H9 (cell line): Measurements from ENCODE around the gene LRMDA. TPM values are rescaled to one million over a fixed set of nuclear protein-coding genes. Genes with fewer than 3 reads are reported as not detected.

Experiments
- DNase-seq: peaks from one replicate; pipeline ENCODE4 v3.0.0-alpha.2; 2017
- H2AFZ ChIP-seq: one replicate; pipeline ENCODE4 v1.6.1; 2013; ENCODE audit warnings: mild to moderate bottlenecking, low read length, control low read depth, moderate library complexity
- H2AK5ac ChIP-seq: 2 replicates; pipeline ENCODE4 v1.6.1; 2013; ENCODE audit warnings: low read length, control low read depth, mixed read lengths; ENCODE audit not compliant: insufficient read length
- H2BK120ac ChIP-seq: one replicate; pipeline ENCODE4 v1.6.1; 2013; ENCODE audit warnings: low read depth, mild to moderate bottlenecking, low read length, control low read depth, inconsistent platforms; ENCODE audit not compliant: poor library complexity, severe bottlenecking
- H2BK12ac ChIP-seq: 2 replicates; pipeline ENCODE4 v1.6.1; 2013; ENCODE audit warnings: low read length, control low read depth, mixed read lengths, low read depth; ENCODE audit not compliant: insufficient read length
- H2BK15ac ChIP-seq: 2 replicates; pipeline ENCODE4 v1.6.1; 2013; ENCODE audit warnings: low read depth, low read length, control low read depth
- H2BK20ac ChIP-seq: one replicate; pipeline ENCODE4 v1.6.1; 2013; ENCODE audit warnings: low read depth, mild to moderate bottlenecking, low read length, control low read depth, inconsistent platforms; ENCODE audit not compliant: poor library complexity, severe bottlenecking
- H2BK5ac ChIP-seq: 2 replicates; pipeline ENCODE4 v1.6.1; 2013; ENCODE audit warnings: low read length, control low read depth, mixed read lengths; ENCODE audit not compliant: insufficient read length
- H3K14ac ChIP-seq: 2 replicates; pipeline ENCODE4 v1.6.1; 2013; ENCODE audit warnings: low read length, control low read depth; ENCODE audit not compliant: insufficient read depth
- H3K18ac ChIP-seq: 2 replicates; pipeline ENCODE4 v1.6.1; 2013; ENCODE audit warnings: low read depth, mild to moderate bottlenecking, mixed read lengths, low read length, control low read depth; ENCODE audit not compliant: insufficient read length
- H3K23ac ChIP-seq: 2 replicates; pipeline ENCODE4 v1.6.1; 2013; ENCODE audit warnings: low read length, control low read depth, mixed read lengths, low read depth; ENCODE audit not compliant: insufficient read length
- H3K23me2 ChIP-seq: 2 replicates; pipeline ENCODE4 v1.6.1; 2013; ENCODE audit warnings: low read depth, mild to moderate bottlenecking, mixed read lengths, low read length, control low read depth; ENCODE audit not compliant: insufficient read length, poor library complexity, severe bottlenecking
- H3K27ac ChIP-seq: 2 replicates; pipeline ENCODE4 v1.5.1; 2013; ENCODE audit warnings: low read length, control low read depth, mixed read lengths, low read depth; ENCODE audit not compliant: insufficient read length
- H3K27me3 ChIP-seq: 2 replicates; pipeline ENCODE4 v1.6.1; 2013; ENCODE audit warnings: low read length, control low read depth, inconsistent platforms; ENCODE audit not compliant: insufficient read depth
- H3K4ac ChIP-seq: 2 replicates; pipeline ENCODE4 v1.6.1; 2013; ENCODE audit warnings: low read depth, mild to moderate bottlenecking, control low read depth, inconsistent platforms, low read length, moderate library complexity
- H3K4me1 ChIP-seq: 2 replicates; pipeline ENCODE4 v1.6.1; 2013; ENCODE audit warnings: low read length, control low read depth, inconsistent platforms; ENCODE audit not compliant: insufficient read depth
- H3K4me2 ChIP-seq: 2 replicates; pipeline ENCODE4 v1.6.1; 2013; ENCODE audit warnings: low read length, control low read depth, mixed read lengths; ENCODE audit not compliant: insufficient read length, insufficient read depth
- H3K56ac ChIP-seq: 2 replicates; pipeline ENCODE4 v1.6.1; 2013; ENCODE audit warnings: low read depth, mild to moderate bottlenecking, mixed read lengths, low read length, control low read depth; ENCODE audit not compliant: insufficient read length
- H3K79me1 ChIP-seq: 2 replicates; pipeline ENCODE4 v1.6.1; 2013; ENCODE audit warnings: low read depth, mild to moderate bottlenecking, moderate library complexity, low read length, control low read depth, inconsistent platforms; ENCODE audit not compliant: insufficient read depth, poor library complexity, severe bottlenecking
- H3K79me2 ChIP-seq: 2 replicates; pipeline ENCODE4 v1.6.1; 2013; ENCODE audit warnings: low read length, control low read depth, inconsistent platforms; ENCODE audit not compliant: insufficient read depth
- H3K9ac ChIP-seq: 2 replicates; pipeline ENCODE4 v1.6.1; 2013; ENCODE audit warnings: low read length, control low read depth, mixed read lengths; ENCODE audit not compliant: insufficient read length; ENCODE audit errors: extremely low read depth
- H3K9me3 ChIP-seq: one replicate; pipeline ENCODE4 v1.6.1; 2013; ENCODE audit warnings: low read depth, low read length, inconsistent platforms; ENCODE audit not compliant: control insufficient read depth
- H3T11ph ChIP-seq: one replicate; pipeline ENCODE4 v1.6.1; 2013; ENCODE audit warnings: mild to moderate bottlenecking, low read length, control low read depth, inconsistent platforms
- H4K20me1 ChIP-seq: one replicate; pipeline ENCODE4 v1.6.1; 2013; ENCODE audit not compliant: control insufficient read depth, insufficient read length, insufficient read depth
- H4K5ac ChIP-seq: 2 replicates; pipeline ENCODE4 v1.6.1; 2013; ENCODE audit warnings: low read depth, mild to moderate bottlenecking, mixed read lengths, low read length, control low read depth; ENCODE audit not compliant: insufficient read length
- H4K8ac ChIP-seq: replicated peaks from 2 replicates; pipeline ENCODE4 v1.6.1; 2013; ENCODE audit warnings: low read length, control low read depth, mixed read lengths, low read depth; ENCODE audit not compliant: insufficient read length
- H4K91ac ChIP-seq: 2 replicates; pipeline ENCODE4 v1.6.1; 2013; ENCODE audit warnings: low read depth, mild to moderate bottlenecking, moderate library complexity, mixed read lengths, low read length, control low read depth; ENCODE audit not compliant: insufficient read length
- H3K27ac Mint-ChIP-seq, 3 experiments: 2 replicates in 2 of 3; 3 replicates in 1 of 3; pipeline ENCODE4 v1.8.0; 2020 to 2021; ENCODE audit warnings: mixed read lengths in 3 of 3, mild to moderate bottlenecking in 1 of 3, moderate library complexity in 1 of 3
- H3K27me3 Mint-ChIP-seq: 2 replicates; pipeline ENCODE4 v1.8.0; 2021; ENCODE audit warnings: low read depth, mild to moderate bottlenecking, moderate library complexity, mixed read lengths
- H3K36me3 Mint-ChIP-seq, 3 experiments: 2 replicates in 2 of 3; 3 replicates in 1 of 3; pipeline ENCODE4 v1.8.0; 2020 to 2021; ENCODE audit warnings: low read depth in 3 of 3, mixed read lengths in 3 of 3; ENCODE audit not compliant: insufficient read depth in 1 of 3
- H3K4me1 Mint-ChIP-seq, 2 experiments: 2 replicates each; pipeline ENCODE4 v1.8.0; 2020; ENCODE audit warnings: mixed read lengths in 2 of 2
- H3K4me3 Mint-ChIP-seq, 2 experiments: 2 replicates in 1 of 2; 3 replicates in 1 of 2; pipeline ENCODE4 v1.8.0; 2020 to 2021; ENCODE audit warnings: mild to moderate bottlenecking in 2 of 2, mixed read lengths in 2 of 2, moderate library complexity in 1 of 2
- H3K9me3 Mint-ChIP-seq, 2 experiments: 2 replicates in 1 of 2; 3 replicates in 1 of 2; pipeline ENCODE4 v1.8.0; 2020; ENCODE audit warnings: mild to moderate bottlenecking in 2 of 2, mixed read lengths in 2 of 2, moderate library complexity in 1 of 2
- CTCF ChIP-seq: fragments of 200-600 bp; sonication (generic); conservative IDR thresholded peaks from 3 replicates; pipeline ENCODE4 v1.8.0; 2021; ENCODE audit warnings: antibody characterized with exemption, mild to moderate bottlenecking
- WGBS: extraction: QIAGEN DNeasy Blood & Tissue Kit; methylation state at CpG from one replicate; pipeline ENCODE4 v1.1.7; 2013; ENCODE audit warnings: missing lambda C conversion rate, low lambda C conversion rate, mixed read lengths; ENCODE audit not compliant: insufficient read length; ENCODE audit errors: extremely low coverage; 5-methylcytosine and 5-hydroxymethylcytosine counted together
- total RNA-seq: library from RNA; stranded (reverse); gene quantifications from 2 replicates; pipeline ENCODE4 v1.2.1, GENCODE V29; 2021

The LRMDA gene
- total RNA-seq, 1 experiment from 2014 or later: 1.8 TPM

- H3K4me3 Mint-ChIP-seq: no peak overlapping the region
- no peak overlapping the region for H3K4me2 ChIP-seq
- H3K27me3 ChIP-seq: no peaks in the 10 kb centered on the region
- H3T11ph ChIP-seq: no peak overlapping the region
- no peaks in the 10 kb centered on the region for H3K36me3 Mint-ChIP-seq
- H3K27ac Mint-ChIP-seq: no peak overlapping the region
- H2BK20ac ChIP-seq: no peak overlapping the region
- H3K79me2 ChIP-seq: no peaks in the 10 kb centered on the region
- H3K79me1 ChIP-seq: no peaks in the 10 kb centered on the region
- H3K56ac ChIP-seq: no peak overlapping the region
- no peak for TF ChIP-seq CTCF
- no peak overlapping the region for H3K4ac ChIP-seq
- H3K9me3 Mint-ChIP-seq: no peaks in the 10 kb centered on the region
- no peak for DNase-seq
- H3K23ac ChIP-seq: no peak overlapping the region
- H4K91ac ChIP-seq: no peak overlapping the region
- no peak overlapping the region for H3K27ac ChIP-seq
- H4K8ac ChIP-seq: no peak overlapping the region
- H3K9me3 ChIP-seq: no peaks in the 10 kb centered on the region
- H2BK120ac ChIP-seq: no peak overlapping the region
- H3K14ac ChIP-seq: no peak overlapping the region
- no peak overlapping the region for H2AFZ ChIP-seq
- H2BK12ac ChIP-seq: no peak overlapping the region
- H2AK5ac ChIP-seq: no peak overlapping the region
- no peak overlapping the region for H2BK15ac ChIP-seq
- H3K4me1 ChIP-seq: no peaks in the 10 kb centered on the region
- H2BK5ac ChIP-seq: no peak overlapping the region
- H3K23me2 ChIP-seq: no peaks in the 10 kb centered on the region
- no CpG with 5 or more reads among the region's 1 CpG for WGBS
- no peaks in the 10 kb centered on the region for H3K4me1 Mint-ChIP-seq
- H3K9ac ChIP-seq: no peak overlapping the region
- H3K18ac ChIP-seq: no peak overlapping the region
- H3K27me3 Mint-ChIP-seq: peaks cover 4% of the 10 kb centered on the region
- no peaks in the 10 kb centered on the region for H4K20me1 ChIP-seq
- no peak overlapping the region for H4K5ac ChIP-seq
Measured at GRCh38 chr10:75995720-75996119, 564.3 kb downstream of the LRMDA start.
